HL-60 (cell line): ENCODE data around the gene AQP4.

Experiments used
- POLR2AphosphoS5 ChIP-seq: IDR thresholded peaks from 2 replicates; pipeline ENCODE4 v1.6.1; 2012; ENCODE audit warnings: low read depth
- SPI1 ChIP-seq: IDR thresholded peaks from 2 replicates; pipeline ENCODE4 v1.6.1; 2012; ENCODE audit warnings: low read depth, mild to moderate bottlenecking, borderline replicate concordance
- TF ChIP-seq, protein P1 (sequence below): IDR thresholded peaks from one replicate; pipeline ENCODE4 v1.5.1; 2011; ENCODE audit warnings: low read length, control low read depth, inconsistent platforms; ENCODE audit not compliant: insufficient read depth

DNA sequence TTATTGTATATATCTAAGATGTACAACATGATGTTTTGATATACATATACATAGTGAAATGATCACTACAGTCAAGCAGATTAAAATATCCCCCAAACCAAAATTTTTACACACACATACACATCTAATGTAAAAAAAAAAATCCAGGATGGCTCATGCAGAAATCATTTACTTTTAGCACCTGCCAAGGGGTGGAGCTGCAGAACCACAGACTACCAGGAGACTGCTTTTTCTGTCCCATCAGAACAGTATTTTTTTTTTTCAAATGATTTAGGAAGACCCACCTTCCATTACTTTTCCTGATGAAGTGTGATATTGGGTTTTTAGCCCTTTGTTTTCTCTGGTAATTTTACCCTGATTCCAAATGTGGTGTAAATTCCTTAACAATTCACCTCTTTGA, 61.9 kb downstream of the AQP4 start:
- TF ChIP-seq SPI1 (no peak), POLR2AphosphoS5 (no peak)
- TF ChIP-seq, protein P1, sequence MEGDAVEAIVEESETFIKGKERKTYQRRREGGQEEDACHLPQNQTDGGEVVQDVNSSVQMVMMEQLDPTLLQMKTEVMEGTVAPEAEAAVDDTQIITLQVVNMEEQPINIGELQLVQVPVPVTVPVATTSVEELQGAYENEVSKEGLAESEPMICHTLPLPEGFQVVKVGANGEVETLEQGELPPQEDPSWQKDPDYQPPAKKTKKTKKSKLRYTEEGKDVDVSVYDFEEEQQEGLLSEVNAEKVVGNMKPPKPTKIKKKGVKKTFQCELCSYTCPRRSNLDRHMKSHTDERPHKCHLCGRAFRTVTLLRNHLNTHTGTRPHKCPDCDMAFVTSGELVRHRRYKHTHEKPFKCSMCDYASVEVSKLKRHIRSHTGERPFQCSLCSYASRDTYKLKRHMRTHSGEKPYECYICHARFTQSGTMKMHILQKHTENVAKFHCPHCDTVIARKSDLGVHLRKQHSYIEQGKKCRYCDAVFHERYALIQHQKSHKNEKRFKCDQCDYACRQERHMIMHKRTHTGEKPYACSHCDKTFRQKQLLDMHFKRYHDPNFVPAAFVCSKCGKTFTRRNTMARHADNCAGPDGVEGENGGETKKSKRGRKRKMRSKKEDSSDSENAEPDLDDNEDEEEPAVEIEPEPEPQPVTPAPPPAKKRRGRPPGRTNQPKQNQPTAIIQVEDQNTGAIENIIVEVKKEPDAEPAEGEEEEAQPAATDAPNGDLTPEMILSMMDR, result no peak
